IMR-90 (cell line): ENCODE results near the gene MOV10. TPM values are rescaled to one million over a fixed set of nuclear protein-coding genes. Genes with fewer than 3 reads are reported as not detected.
A peak's percentile ranks its signal among the peaks of the same experiment; 100 is the strongest.

ENCODE experiments used
- ATAC-seq: fragments of 200-7000 bp; cut with Tn5 transposase; 2 replicates; pipeline ENCODE4 v1.9.1; 2020; ENCODE audit warnings: low read depth, mild to moderate bottlenecking, moderate library complexity
- BruUV-seq: library from RNA; stranded (reverse); fragments of 400-500 nt; replicated peaks from 2 replicates; lab custom pipeline; 2021; lab: Mats Ljungman, UMichigan
- CTCF ChIA-PET: fragments of 300-600 bp; formaldehyde crosslinking; extraction: SDS; loops from one replicate; lab custom pipeline; 2021; ENCODE audit warnings: antibody characterized with exemption; lab: Yijun Ruan, JAX
- POLR2A ChIA-PET: fragments of 300-600 bp; sonication (Branson Sonifier 250); formaldehyde crosslinking; loops from one replicate; lab custom pipeline; 2022; ENCODE audit warnings: antibody characterized with exemption; ENCODE audit not compliant: unreplicated experiment; lab: Charles Lee
- DNase-seq: peaks from one replicate; pipeline ENCODE4 v3.0.0; 2013
- H2AFZ ChIP-seq: replicated peaks from 2 replicates; pipeline ENCODE3; 2013; ENCODE audit warnings: low read length, mild to moderate bottlenecking; ENCODE audit not compliant: poor library complexity
- H2AK5ac ChIP-seq: 2 replicates; pipeline ENCODE4 v1.6.1; 2013; ENCODE audit warnings: low read depth, low read length, inconsistent platforms
- H2AK9ac ChIP-seq: replicated peaks from 2 replicates; pipeline ENCODE3; 2013; ENCODE audit warnings: mild to moderate bottlenecking, low read depth, low read length, moderate library complexity; ENCODE audit not compliant: poor library complexity
- H2BK120ac ChIP-seq: 2 replicates; pipeline ENCODE4 v1.6.1; 2013; ENCODE audit warnings: low read depth, low read length, inconsistent platforms
- H2BK15ac ChIP-seq: 3 replicates; pipeline ENCODE4 v1.6.1; 2013; ENCODE audit warnings: low read depth, low read length, inconsistent platforms
- H2BK20ac ChIP-seq: 2 replicates; pipeline ENCODE4 v1.6.1; 2013; ENCODE audit warnings: low read depth, mild to moderate bottlenecking, inconsistent platforms, low read length, moderate library complexity
- H2BK5ac ChIP-seq: 2 replicates; pipeline ENCODE4 v1.6.1; 2013; ENCODE audit warnings: mild to moderate bottlenecking, low read depth, low read length, inconsistent platforms; ENCODE audit not compliant: poor library complexity, severe bottlenecking
- H3K14ac ChIP-seq: replicated peaks from 2 replicates; pipeline ENCODE4 v1.6.1; 2013; ENCODE audit warnings: low read depth, low read length, inconsistent platforms
- H3K18ac ChIP-seq: 2 replicates; pipeline ENCODE4 v1.6.1; 2013; ENCODE audit warnings: low read depth, low read length, control low read depth
- H3K23ac ChIP-seq: 2 replicates; pipeline ENCODE4 v1.6.1; 2013; ENCODE audit warnings: low read depth, low read length, inconsistent platforms
- H3K27ac ChIP-seq: 2 replicates; pipeline ENCODE4 v1.5.1; 2013; ENCODE audit warnings: mild to moderate bottlenecking, control low read depth, low read length; ENCODE audit not compliant: insufficient read depth
- H3K27me3 ChIP-seq: 2 replicates; pipeline ENCODE4 v1.6.1; 2013; ENCODE audit warnings: low read length; ENCODE audit not compliant: control insufficient read depth, insufficient read depth
- H3K36me3 ChIP-seq: 2 replicates; pipeline ENCODE4 v1.6.1; 2013; ENCODE audit warnings: low read length, mixed read lengths; ENCODE audit not compliant: control insufficient read depth, insufficient read depth
- H3K4ac ChIP-seq: 2 replicates; pipeline ENCODE4 v1.6.1; 2013; ENCODE audit warnings: low read depth, low read length, inconsistent platforms
- H3K4me1 ChIP-seq: 2 replicates; pipeline ENCODE4 v1.6.1; 2013; ENCODE audit warnings: low read length, mixed read lengths; ENCODE audit not compliant: control insufficient read depth, insufficient read depth
- H3K4me2 ChIP-seq: 2 replicates; pipeline ENCODE4 v1.6.1; 2013; ENCODE audit warnings: low read depth, mild to moderate bottlenecking, control low read depth, low read length, moderate library complexity
- H3K4me3 ChIP-seq: 2 replicates; pipeline ENCODE4 v1.5.1; 2013; ENCODE audit warnings: low read depth, mild to moderate bottlenecking, control low read depth, low read length, moderate library complexity; ENCODE audit not compliant: insufficient read depth
- H3K56ac ChIP-seq: 2 replicates; pipeline ENCODE4 v1.6.1; 2013; ENCODE audit warnings: low read length, inconsistent platforms; ENCODE audit not compliant: insufficient read depth; ENCODE audit errors: extremely low read depth
- H3K79me1 ChIP-seq, 2 experiments: 2 replicates each; pipeline ENCODE4 v1.6.1; 2013; ENCODE audit warnings: low read length in 2 of 2, inconsistent platforms in 1 of 2, low read depth in 1 of 2
- H3K9ac ChIP-seq: 2 replicates; pipeline ENCODE4 v1.6.1; 2013; ENCODE audit warnings: low read depth, low read length, control low read depth
- H3K9me1 ChIP-seq: 2 replicates; pipeline ENCODE4 v1.6.1; 2013; ENCODE audit warnings: low read length, inconsistent platforms; ENCODE audit not compliant: insufficient read depth
- H3K9me3 ChIP-seq: 2 replicates; pipeline ENCODE4 v1.6.1; 2013; ENCODE audit warnings: low read length; ENCODE audit not compliant: control insufficient read depth, insufficient read depth
- H4K20me1 ChIP-seq: 2 replicates; pipeline ENCODE4 v1.6.1; 2013; ENCODE audit warnings: low read length, inconsistent platforms; ENCODE audit not compliant: insufficient read depth
- H4K5ac ChIP-seq: 2 replicates; pipeline ENCODE4 v1.6.1; 2013; ENCODE audit warnings: mild to moderate bottlenecking, low read depth, low read length, control low read depth
- H4K8ac ChIP-seq, 2 experiments: 2 replicates each; pipeline ENCODE4 v1.6.1; 2013; ENCODE audit warnings: low read depth in 2 of 2, low read length in 2 of 2, control low read depth in 1 of 2, inconsistent platforms in 1 of 2
- H4K91ac ChIP-seq: 2 replicates; pipeline ENCODE4 v1.6.1; 2013; ENCODE audit warnings: low read depth, low read length, inconsistent platforms; ENCODE audit not compliant: insufficient read depth
- BHLHE40 ChIP-seq: fragments of 150-350 bp; IDR thresholded peaks from 2 replicates; pipeline ENCODE4 v1.6.1; 2016; ENCODE audit warnings: mild to moderate bottlenecking, low read depth, low read length
- CEBPB ChIP-seq: IDR thresholded peaks from 2 replicates; pipeline ENCODE4 v1.6.1; 2012; ENCODE audit warnings: low read depth, low read length, improper control_type of control experiment
- CHD1 ChIP-seq: IDR thresholded peaks from 2 replicates; pipeline ENCODE4 v1.6.1; 2012; ENCODE audit warnings: low read depth, low read length, improper control_type of control experiment
- MAFK ChIP-seq: IDR thresholded peaks from 2 replicates; pipeline ENCODE4 v1.6.1; 2012; ENCODE audit warnings: low read depth, low read length, improper control_type of control experiment
- MAZ ChIP-seq: IDR thresholded peaks from 2 replicates; pipeline ENCODE4 v1.6.1; 2012; ENCODE audit warnings: low read depth, mild to moderate bottlenecking, low read length, improper control_type of control experiment, moderate library complexity, borderline replicate concordance
- MXI1 ChIP-seq: IDR thresholded peaks from 2 replicates; pipeline ENCODE4 v1.6.1; 2012; ENCODE audit warnings: low read depth, mild to moderate bottlenecking, low read length, moderate library complexity, borderline replicate concordance
- NFE2L2 ChIP-seq: fragments of 150-350 bp; IDR thresholded peaks from 2 replicates; pipeline ENCODE4 v1.6.1; 2016; ENCODE audit warnings: low read depth, mild to moderate bottlenecking, low read length
- POLR2A ChIP-seq: IDR thresholded peaks from 2 replicates; pipeline ENCODE4 v1.6.1; 2012; ENCODE audit warnings: mild to moderate bottlenecking, low read depth, low read length
- RAD21 ChIP-seq: IDR thresholded peaks from 2 replicates; pipeline ENCODE4 v1.6.1; 2012; ENCODE audit warnings: low read length, improper control_type of control experiment
- RCOR1 ChIP-seq: IDR thresholded peaks from 2 replicates; pipeline ENCODE4 v1.6.1; 2012; ENCODE audit warnings: mild to moderate bottlenecking, low read length, improper control_type of control experiment; ENCODE audit not compliant: insufficient replicate concordance
- SMC3 ChIP-seq: fragments of 150-350 bp; IDR thresholded peaks from 2 replicates; pipeline ENCODE4 v1.6.1; 2016; ENCODE audit warnings: low read depth, mild to moderate bottlenecking, antibody characterized with exemption, low read length, moderate library complexity
- WGBS, 2 experiments: methylation state at CpG; one replicate each; pipeline versions ENCODE4 v1.1.5 to v1.1.7; 2013; ENCODE audit warnings: missing lambda C conversion rate in 2 of 2; ENCODE audit not compliant: insufficient read length in 1 of 2; ENCODE audit errors: extremely low coverage in 2 of 2; 5-methylcytosine and 5-hydroxymethylcytosine counted together
- dilution Hi-C: fragments of 300-500 bp; cut with HindIII; formaldehyde crosslinking; loops from one replicate; pipeline ENCODE4 v1.14.3; 2018; ENCODE audit warnings: low sequenced_read_pairs; ENCODE audit not compliant: unreplicated experiment
- in situ Hi-C: fragments of 300-500 bp; cut with MboI; formaldehyde crosslinking; loops from 3 replicates; pipeline ENCODE4 v1.14.3; 2019; ENCODE audit warnings: low sequenced_read_pairs, inconsistent platforms, mixed read lengths
- intact Hi-C: fragments of 100-400 bp; cut with micrococcal nuclease; formaldehyde crosslinking; loops from 2 replicates; pipeline ENCODE4 v1.10.0; 2022
- polyA plus RNA-seq, 3 experiments: library from polyadenylated mRNA; depleted of rRNA; stranded (reverse); fragments of >200 nt; gene quantifications; 2 replicates each; pipeline ENCODE4 v1.2.3, GENCODE V29; 2012; ENCODE audit warnings: low replicate concordance in 1 of 3
- total RNA-seq: library from RNA; depleted of rRNA; stranded (reverse); fragments of >200 nt; gene quantifications from 2 replicates; pipeline ENCODE4 v1.2.3, GENCODE V29; 2012
- TF ChIP-seq, protein P1 (sequence below): fragments of 150-350 bp; IDR thresholded peaks from 2 replicates; pipeline ENCODE4 v1.6.1; 2017; ENCODE audit warnings: mild to moderate bottlenecking, antibody characterized with exemption, low read length, low read depth
- TF ChIP-seq, protein P2 (sequence below): conservative IDR thresholded peaks from 2 replicates; pipeline ENCODE4 v1.5.1; 2012; ENCODE audit warnings: mild to moderate bottlenecking, low read depth, low read length, improper control_type of control experiment

Gene MOV10
- total and polyA plus RNA-seq, 2 of the 4 experiments (the other 2 are of a cell fraction), result 36.7 to 103 TPM

DNA sequence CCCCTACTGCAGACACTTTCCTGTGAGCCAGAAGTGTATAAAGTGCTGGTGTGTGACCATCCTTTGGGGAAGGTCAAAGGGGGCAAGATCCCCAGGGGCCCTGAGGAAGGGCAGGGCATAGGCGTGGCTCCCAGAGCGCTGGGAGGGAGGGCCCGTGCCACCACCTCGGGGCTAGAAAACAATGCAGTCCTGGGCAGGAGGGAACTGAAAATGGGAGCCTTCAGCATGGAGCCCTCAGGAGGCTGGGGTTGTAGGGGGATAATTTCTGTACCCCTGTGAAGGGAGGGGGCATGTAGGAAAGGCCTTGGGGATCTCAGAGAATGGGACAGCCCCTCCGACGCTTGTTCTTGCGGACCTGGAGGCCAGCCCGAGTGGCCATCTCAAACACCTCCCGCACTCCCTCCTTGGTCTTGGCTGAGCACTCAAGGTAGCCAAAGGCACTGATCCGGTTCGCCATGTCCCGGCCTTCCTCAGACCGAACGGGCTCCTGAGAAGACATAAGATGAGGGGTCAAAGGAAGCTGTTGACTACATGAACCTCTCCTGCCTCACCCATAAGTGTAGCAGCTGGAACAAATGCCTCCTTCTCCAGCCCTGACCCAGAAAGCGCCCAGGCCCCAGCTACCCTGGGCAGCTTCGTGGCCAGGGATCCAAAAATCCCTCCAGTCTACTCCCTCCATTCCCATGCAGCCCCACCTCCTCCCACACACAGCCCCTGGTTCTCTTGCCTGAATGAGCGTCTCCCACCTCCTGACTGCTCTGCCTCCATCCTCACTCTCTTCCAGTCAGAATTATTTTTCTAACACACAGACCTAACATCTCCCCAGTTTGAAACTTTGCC lies 27.0 kb downstream of the MOV10 start:
- no peaks in the 10 kb centered on the region for H3K9me3 ChIP-seq
- H4K20me1 ChIP-seq, result peaks cover 51% of the 10 kb centered on the region
- ChIA-PET CTCF (interaction anchor here (0.9 kb wide), 1 partner anchor 27 kb away, joined by 5 read pairs; the partner anchor contains the start of gene MOV10), POLR2A (interaction anchor here (0.7 kb wide), 1 partner anchor 307 kb away, joined by 3 read pairs; no protein-coding TSS in a partner anchor)
- H3K9ac ChIP-seq, result no peak overlapping the region; the same call in 1 of the 2 replicates
- H3K23ac ChIP-seq, result peak overlapping the region; percentile 73
- peaks cover 20% of the 10 kb centered on the region for H3K9me1 ChIP-seq
- H3K14ac ChIP-seq, result peak overlapping the region; percentile 81
- dilution Hi-C loops, result no loop called here
- H2AFZ ChIP-seq, result peak overlapping the region; percentile 14
- peaks cover 7 to 68% of the 10 kb centered on the region in 2 experiments; a peak in 3 of 4 replicates for H3K79me1 ChIP-seq
- H2BK15ac ChIP-seq, result peak overlapping the region; percentile 23; the same call in 1 of the 3 replicates
- H3K4me3 ChIP-seq, result no peak overlapping the region
- H2BK5ac ChIP-seq, result peak overlapping the region; percentile 87
- ATAC-seq (no peak), DNase-seq (no peak)
- peaks cover 31% of the 10 kb centered on the region for H3K4me1 ChIP-seq
- peak overlapping the region; percentile 17 for H4K5ac ChIP-seq
- H3K27me3 ChIP-seq, result no peaks in the 10 kb centered on the region
- in situ Hi-C loops, result loop anchor here (10.0 to 25.0 kb wide), 2 partner anchors 197 to 986 kb away; partner anchors contain the start of gene WNT2B
- peaks cover 53% of the 10 kb centered on the region for H3K36me3 ChIP-seq
- H2BK120ac ChIP-seq, result peak overlapping the region; percentile 81
- intact Hi-C loops, result loop anchor here (2.0 to 10.0 kb wide), 2 partner anchors 27 to 237 kb away; partner anchors contain the start of gene MOV10
- peak overlapping the region; percentile 81 for H3K27ac ChIP-seq
- no TSS peak for BruUV-seq
- 76% methylated on average over 6 of the region's 17 CpGs; no CpG with 5 or more reads in 1 of the 2 experiments for WGBS, 2 experiments
- H3K56ac ChIP-seq, result peak overlapping the region; percentile 65; the same call in 1 of the 2 replicates
- peak overlapping the region; percentile 39 to 78; a peak in 3 of 4 replicates for H4K8ac ChIP-seq
- H2BK20ac ChIP-seq, result peak overlapping the region; percentile 71
- peak overlapping the region; percentile 16; the same call in 1 of the 2 replicates for H3K18ac ChIP-seq
- peak overlapping the region; percentile 90 for H3K4ac ChIP-seq
- H2AK9ac ChIP-seq, result peak overlapping the region; percentile 98
- peak overlapping the region; percentile 78 for H2AK5ac ChIP-seq
- peak overlapping the region; percentile 2; the same call in 1 of the 2 replicates for H3K4me2 ChIP-seq
- peak overlapping the region; percentile 81 for H4K91ac ChIP-seq
- TF ChIP-seq RCOR1 (no peak), SMC3 (no peak), BHLHE40 (no peak), RAD21 (no peak), NFE2L2 (no peak), MXI1 (no peak), CHD1 (no peak), CEBPB (no peak), MAZ (no peak), MAFK (no peak), POLR2A (no peak)
- TF ChIP-seq, protein P1, sequence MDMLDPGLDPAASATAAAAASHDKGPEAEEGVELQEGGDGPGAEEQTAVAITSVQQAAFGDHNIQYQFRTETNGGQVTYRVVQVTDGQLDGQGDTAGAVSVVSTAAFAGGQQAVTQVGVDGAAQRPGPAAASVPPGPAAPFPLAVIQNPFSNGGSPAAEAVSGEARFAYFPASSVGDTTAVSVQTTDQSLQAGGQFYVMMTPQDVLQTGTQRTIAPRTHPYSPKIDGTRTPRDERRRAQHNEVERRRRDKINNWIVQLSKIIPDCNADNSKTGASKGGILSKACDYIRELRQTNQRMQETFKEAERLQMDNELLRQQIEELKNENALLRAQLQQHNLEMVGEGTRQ, result no peak
- TF ChIP-seq, protein P2, sequence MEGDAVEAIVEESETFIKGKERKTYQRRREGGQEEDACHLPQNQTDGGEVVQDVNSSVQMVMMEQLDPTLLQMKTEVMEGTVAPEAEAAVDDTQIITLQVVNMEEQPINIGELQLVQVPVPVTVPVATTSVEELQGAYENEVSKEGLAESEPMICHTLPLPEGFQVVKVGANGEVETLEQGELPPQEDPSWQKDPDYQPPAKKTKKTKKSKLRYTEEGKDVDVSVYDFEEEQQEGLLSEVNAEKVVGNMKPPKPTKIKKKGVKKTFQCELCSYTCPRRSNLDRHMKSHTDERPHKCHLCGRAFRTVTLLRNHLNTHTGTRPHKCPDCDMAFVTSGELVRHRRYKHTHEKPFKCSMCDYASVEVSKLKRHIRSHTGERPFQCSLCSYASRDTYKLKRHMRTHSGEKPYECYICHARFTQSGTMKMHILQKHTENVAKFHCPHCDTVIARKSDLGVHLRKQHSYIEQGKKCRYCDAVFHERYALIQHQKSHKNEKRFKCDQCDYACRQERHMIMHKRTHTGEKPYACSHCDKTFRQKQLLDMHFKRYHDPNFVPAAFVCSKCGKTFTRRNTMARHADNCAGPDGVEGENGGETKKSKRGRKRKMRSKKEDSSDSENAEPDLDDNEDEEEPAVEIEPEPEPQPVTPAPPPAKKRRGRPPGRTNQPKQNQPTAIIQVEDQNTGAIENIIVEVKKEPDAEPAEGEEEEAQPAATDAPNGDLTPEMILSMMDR, result no peak
